MCF 10A (cell line): ENCODE data around the gene MARCO. TPM values are rescaled to one million over a fixed set of nuclear protein-coding genes. Genes with fewer than 3 reads are reported as not detected.

Source experiments
- BruUV-seq: library from RNA; stranded (reverse); fragments of 400-500 nt; replicated peaks from 2 replicates; lab custom pipeline; 2021; lab: Mats Ljungman, UMichigan
- CTCF ChIA-PET: fragments of 300-600 bp; sonication (Branson Sonifier 250); formaldehyde crosslinking; extraction: SDS; loops from one replicate; lab custom pipeline; 2021; ENCODE audit warnings: antibody characterized with exemption, inconsistent platforms; lab: Yijun Ruan, JAX
- POLR2A ChIA-PET: fragments of 300-600, 350-650 bp; sonication (Branson Sonifier 250); formaldehyde crosslinking; extraction: SDS; loops from one replicate; lab custom pipeline; 2020; ENCODE audit warnings: antibody characterized with exemption, inconsistent platforms; lab: Yijun Ruan, JAX
- DNase-seq: peaks from one replicate; pipeline ENCODE4 v3.0.0-alpha.2; 2018; ENCODE audit not compliant: unreplicated experiment
- H3K27ac Mint-ChIP-seq: one replicate; pipeline ENCODE4 v1.8.0; 2022; ENCODE audit warnings: mild to moderate bottlenecking, low read depth, mixed read lengths; ENCODE audit not compliant: unreplicated experiment
- H3K27me3 Mint-ChIP-seq: one replicate; pipeline ENCODE4 v1.8.0; 2022; ENCODE audit warnings: mixed read lengths; ENCODE audit not compliant: insufficient read depth, unreplicated experiment
- H3K36me3 Mint-ChIP-seq: one replicate; pipeline ENCODE4 v1.8.0; 2022; ENCODE audit warnings: mild to moderate bottlenecking, moderate library complexity, mixed read lengths; ENCODE audit not compliant: insufficient read depth, unreplicated experiment
- H3K4me1 Mint-ChIP-seq: one replicate; pipeline ENCODE4 v1.8.0; 2022; ENCODE audit warnings: mixed read lengths; ENCODE audit not compliant: insufficient read depth, unreplicated experiment
- H3K4me3 Mint-ChIP-seq: one replicate; pipeline ENCODE4 v1.8.0; 2022; ENCODE audit warnings: mild to moderate bottlenecking, moderate library complexity, mixed read lengths; ENCODE audit not compliant: unreplicated experiment
- H3K9me3 Mint-ChIP-seq: one replicate; pipeline ENCODE4 v1.8.0; 2022; ENCODE audit warnings: mixed read lengths; ENCODE audit not compliant: unreplicated experiment
- intact Hi-C: fragments of 100-400 bp; cut with micrococcal nuclease; formaldehyde crosslinking; loops from 2 replicates; pipeline ENCODE4 v1.14.1; 2022
- total RNA-seq: library from RNA; stranded (reverse); gene quantifications from 2 replicates; pipeline ENCODE4 v1.2.3, GENCODE V29; 2022
- TF ChIP-seq, protein P1 (sequence below): fragments of 200-600 bp; IDR thresholded peaks from one replicate; pipeline ENCODE4 v1.8.0; 2022; ENCODE audit warnings: antibody characterized with exemption, mild to moderate bottlenecking; ENCODE audit not compliant: unreplicated experiment

Gene MARCO
- total RNA-seq, 1 experiment from 2014 or later = 1.5 TPM

DNA sequence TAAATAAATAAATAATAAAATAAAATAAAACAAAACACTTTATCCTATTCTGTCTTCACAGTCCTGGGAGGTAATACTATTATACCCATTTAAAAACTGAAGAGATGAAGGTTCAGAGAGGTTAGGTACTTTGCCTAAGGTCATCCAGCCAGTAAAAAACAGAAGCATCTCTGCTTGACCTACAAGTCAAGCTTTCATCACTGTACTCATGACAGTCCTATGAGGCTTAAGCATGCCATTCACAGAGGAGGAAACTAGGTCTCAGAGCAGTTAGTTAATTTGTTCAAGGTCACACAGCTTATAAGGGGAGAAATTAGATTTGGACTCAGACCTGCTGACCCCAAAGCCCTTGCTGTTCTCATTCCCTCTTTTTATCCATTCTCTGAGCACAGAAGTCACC lies 77.5 kb downstream of the MARCO start:
- Mint-ChIP-seq H3K4me3 (no peak overlapping the region), H3K9me3 (no peaks in the 10 kb centered on the region), H3K27me3 (peaks cover 27% of the 10 kb centered on the region), H3K36me3 (no peaks in the 10 kb centered on the region), H3K4me1 (no peaks in the 10 kb centered on the region), H3K27ac (no peak overlapping the region)
- no peak for DNase-seq
- CTCF ChIA-PET = interaction anchor here (0.6 to 1.3 kb wide), 2 partner anchors 9 to 12 kb away, joined by 3 to 5 read pairs; no protein-coding TSS in a partner anchor
- intact Hi-C loops = no loop called here
- POLR2A ChIA-PET = no interaction called here
- no TSS peak for BruUV-seq
- TF ChIP-seq, protein P1, sequence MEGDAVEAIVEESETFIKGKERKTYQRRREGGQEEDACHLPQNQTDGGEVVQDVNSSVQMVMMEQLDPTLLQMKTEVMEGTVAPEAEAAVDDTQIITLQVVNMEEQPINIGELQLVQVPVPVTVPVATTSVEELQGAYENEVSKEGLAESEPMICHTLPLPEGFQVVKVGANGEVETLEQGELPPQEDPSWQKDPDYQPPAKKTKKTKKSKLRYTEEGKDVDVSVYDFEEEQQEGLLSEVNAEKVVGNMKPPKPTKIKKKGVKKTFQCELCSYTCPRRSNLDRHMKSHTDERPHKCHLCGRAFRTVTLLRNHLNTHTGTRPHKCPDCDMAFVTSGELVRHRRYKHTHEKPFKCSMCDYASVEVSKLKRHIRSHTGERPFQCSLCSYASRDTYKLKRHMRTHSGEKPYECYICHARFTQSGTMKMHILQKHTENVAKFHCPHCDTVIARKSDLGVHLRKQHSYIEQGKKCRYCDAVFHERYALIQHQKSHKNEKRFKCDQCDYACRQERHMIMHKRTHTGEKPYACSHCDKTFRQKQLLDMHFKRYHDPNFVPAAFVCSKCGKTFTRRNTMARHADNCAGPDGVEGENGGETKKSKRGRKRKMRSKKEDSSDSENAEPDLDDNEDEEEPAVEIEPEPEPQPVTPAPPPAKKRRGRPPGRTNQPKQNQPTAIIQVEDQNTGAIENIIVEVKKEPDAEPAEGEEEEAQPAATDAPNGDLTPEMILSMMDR = no peak

DNA sequence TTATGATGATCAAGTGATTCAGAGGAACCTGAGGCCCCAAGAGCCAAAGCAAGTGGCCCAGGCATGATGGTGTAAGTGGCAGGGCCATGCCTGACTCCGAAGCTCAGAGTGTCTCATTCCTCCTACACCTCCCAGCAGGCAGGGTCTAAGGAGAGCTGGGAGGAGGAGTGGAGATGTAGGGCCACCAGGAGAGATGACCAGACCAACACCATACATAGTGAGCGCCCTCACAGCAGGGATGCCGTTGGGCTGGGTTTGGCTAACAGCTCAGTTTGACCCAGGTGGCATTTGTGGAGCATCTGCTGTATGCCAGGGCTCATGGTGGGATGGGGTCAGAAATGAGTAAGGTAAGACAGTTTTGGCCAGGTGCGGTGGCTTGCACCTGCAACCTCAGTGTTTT lies 80.7 kb downstream of the MARCO start:
- H3K4me1 Mint-ChIP-seq = no peaks in the 10 kb centered on the region
- ChIA-PET POLR2A (no interaction called here), CTCF (interaction anchor here (1.1 kb wide), 1 partner anchor 244 kb away, joined by 4 read pairs; no protein-coding TSS in a partner anchor)
- intact Hi-C loops = no loop called here
- peaks cover 7% of the 10 kb centered on the region for H3K27me3 Mint-ChIP-seq
- BruUV-seq = no TSS peak
- no peaks in the 10 kb centered on the region for H3K36me3 Mint-ChIP-seq
- TF ChIP-seq, protein P1 = no peak
- no peaks in the 10 kb centered on the region for H3K9me3 Mint-ChIP-seq
- DNase-seq = no peak
- no peak overlapping the region for H3K4me3 Mint-ChIP-seq
- H3K27ac Mint-ChIP-seq = no peak overlapping the region

DNA sequence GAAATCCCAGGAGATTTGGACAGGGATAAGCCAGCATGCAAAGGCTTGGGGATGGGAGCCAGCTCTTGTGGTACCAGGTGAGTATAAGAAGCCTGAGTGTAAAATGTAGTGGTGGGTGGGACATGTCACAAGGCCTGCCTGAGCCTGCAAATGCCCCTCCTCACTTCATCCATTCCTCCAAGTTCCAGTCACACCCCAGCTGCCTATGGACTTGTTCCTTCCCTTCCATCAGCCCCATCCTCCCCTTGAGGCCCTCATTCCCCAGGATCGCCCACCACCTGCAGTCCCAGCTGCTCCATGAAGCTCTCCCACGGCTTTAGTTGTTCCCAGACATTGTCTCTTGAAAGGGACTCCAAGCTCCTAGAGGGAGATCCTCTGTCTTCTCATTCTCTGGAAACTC lies 81.5 kb downstream of the MARCO start:
- no peak overlapping the region for H3K27ac Mint-ChIP-seq
- intact Hi-C loops = no loop called here
- ChIA-PET CTCF (interaction anchor here (0.6 to 1.1 kb wide), 3 partner anchors 243 to 1049 kb away, joined by 3 to 4 read pairs (median 3); no protein-coding TSS in a partner anchor), POLR2A (no interaction called here)
- no peaks in the 10 kb centered on the region for H3K36me3 Mint-ChIP-seq
- TF ChIP-seq, protein P1 = no peak
- DNase-seq = no peak
- BruUV-seq = no TSS peak
- no peaks in the 10 kb centered on the region for H3K9me3 Mint-ChIP-seq
- no peak overlapping the region for H3K4me3 Mint-ChIP-seq
- H3K4me1 Mint-ChIP-seq = no peaks in the 10 kb centered on the region
- peaks cover 8% of the 10 kb centered on the region for H3K27me3 Mint-ChIP-seq

DNA sequence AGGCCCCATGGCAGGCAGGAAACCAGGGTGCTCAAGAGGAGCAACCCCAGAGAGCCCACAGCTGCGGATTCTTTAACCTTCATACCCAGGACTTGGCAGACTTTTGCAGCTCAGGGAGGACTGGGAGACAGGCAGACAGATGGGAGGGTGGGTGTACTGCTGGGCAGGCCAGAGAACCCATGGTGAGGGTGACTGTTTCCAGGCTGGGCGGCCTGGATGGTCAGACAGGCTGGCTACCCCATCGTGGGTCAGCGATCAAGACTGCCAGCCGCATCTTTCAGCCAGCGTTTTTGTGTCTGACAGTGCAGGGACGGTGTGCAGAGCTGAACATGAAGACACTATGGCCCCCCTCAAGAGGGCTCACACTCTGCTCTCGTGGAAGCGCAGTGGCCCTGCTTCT lies 82.2 kb downstream of the MARCO start:
- BruUV-seq = no TSS peak
- no peak overlapping the region for H3K27ac Mint-ChIP-seq

More for the DNA sequence above, 82.2 kb downstream of the MARCO start:
- intact Hi-C loops = no loop called here
- Mint-ChIP-seq H3K4me3 (no peak overlapping the region), H3K36me3 (no peaks in the 10 kb centered on the region), H3K27me3 (peaks cover 14% of the 10 kb centered on the region), H3K4me1 (no peaks in the 10 kb centered on the region), H3K9me3 (no peaks in the 10 kb centered on the region)
- TF ChIP-seq, protein P1 = no peak
- CTCF ChIA-PET = interaction anchor here (0.6 to 0.7 kb wide), 2 partner anchors 312 to 1049 kb away, joined by 3 read pairs; no protein-coding TSS in a partner anchor
- POLR2A ChIA-PET = no interaction called here
- DNase-seq = no peak
